Natural killer cell (primary cell): ENCODE results near the gene IRF2BP2. TPM values are rescaled to one million over a fixed set of nuclear protein-coding genes. Genes with fewer than 3 reads are reported as not detected.
"Not testable (repeated sequence)": the region's sequence is repeated elsewhere in the genome, so short reads cannot be mapped to it uniquely, and the experiment has no call there.

Experiments used
- ATAC-seq, 3 donors: fragments of 150-1000 bp in 2 of 3; fragments of 200-7000 bp in 1 of 3; cut with Tn5 transposase; 1 replicate in 1 of 3; 2 replicates in 2 of 3; pipeline ENCODE4 v1.10.0; 2021; ENCODE audit warnings: mild to moderate bottlenecking in 2 of 3, moderate library complexity in 2 of 3
- DNase-seq, 2 donors: peaks; one replicate each; pipeline versions ENCODE4 v3.0.0 to v3.0.0-alpha.2; 2013 to 2021; ENCODE audit warnings: mixed read lengths in 1 of 2
- H3K27ac ChIP-seq: one replicate; pipeline ENCODE4 v1.5.1; 2013; ENCODE audit warnings: mild to moderate bottlenecking, low read length
- H3K27me3 ChIP-seq: one replicate; pipeline ENCODE4 v1.6.1; 2013; ENCODE audit warnings: low read length; ENCODE audit not compliant: control insufficient read depth, insufficient read depth
- H3K36me3 ChIP-seq: one replicate; pipeline ENCODE4 v1.6.1; 2013; ENCODE audit warnings: low read length; ENCODE audit not compliant: control insufficient read depth, insufficient read depth
- H3K4me1 ChIP-seq: one replicate; pipeline ENCODE4 v1.6.1; 2013; ENCODE audit warnings: low read length; ENCODE audit not compliant: control insufficient read depth, insufficient read depth
- H3K4me3 ChIP-seq: one replicate; pipeline ENCODE4 v1.5.1; 2013; ENCODE audit warnings: low read length
- H3K9me3 ChIP-seq: one replicate; pipeline ENCODE4 v1.6.1; 2013; ENCODE audit warnings: low read length; ENCODE audit not compliant: control insufficient read depth, insufficient read depth
- H3K27ac Mint-ChIP-seq, 2 donors: one replicate each; pipeline ENCODE4 v1.8.0; 2022; ENCODE audit warnings: mild to moderate bottlenecking in 2 of 2, mixed read lengths in 2 of 2, moderate library complexity in 1 of 2
- H3K27me3 Mint-ChIP-seq, 2 donors: one replicate each; pipeline ENCODE4 v1.8.0; 2022; ENCODE audit warnings: low read depth in 2 of 2, mixed read lengths in 2 of 2
- H3K36me3 Mint-ChIP-seq: one replicate; pipeline ENCODE4 v1.8.0; 2022; ENCODE audit warnings: mixed read lengths
- H3K4me1 Mint-ChIP-seq, 2 donors: one replicate each; pipeline ENCODE4 v1.8.0; 2022; ENCODE audit warnings: mixed read lengths in 2 of 2
- H3K4me3 Mint-ChIP-seq: one replicate; pipeline ENCODE4 v1.8.0; 2022; ENCODE audit warnings: mild to moderate bottlenecking, moderate library complexity, mixed read lengths
- H3K9me3 Mint-ChIP-seq, 2 donors: one replicate each; pipeline ENCODE4 v1.8.0; 2022; ENCODE audit warnings: mixed read lengths in 2 of 2
- WGBS: methylation state at CpG from one replicate; pipeline ENCODE4 v1.1.7; 2013; ENCODE audit warnings: missing lambda C conversion rate; ENCODE audit not compliant: insufficient coverage; 5-methylcytosine and 5-hydroxymethylcytosine counted together
- intact Hi-C: fragments of 100-400 bp; cut with micrococcal nuclease; formaldehyde crosslinking; loops from one replicate; pipeline ENCODE4 v1.14.2; 2022
- total RNA-seq, 4 donors: library from RNA; stranded (reverse); fragments of 120-200 nt in 1 of 4; gene quantifications; one replicate each; pipeline versions ENCODE4 v1.2.3 to v1.2.4, GENCODE V29; 2013 to 2022
- TF ChIP-seq, protein P1 (sequence below): fragments of 200-600 bp; IDR thresholded peaks from one replicate; pipeline ENCODE4 v1.8.0; 2022; ENCODE audit warnings: antibody characterized with exemption

The IRF2BP2 gene
- total RNA-seq, 3 donors from 2014 or later (not counting 1 experiment from before 2014, with no cell fraction given), result 186 to 315 (median 266) TPM

DNA sequence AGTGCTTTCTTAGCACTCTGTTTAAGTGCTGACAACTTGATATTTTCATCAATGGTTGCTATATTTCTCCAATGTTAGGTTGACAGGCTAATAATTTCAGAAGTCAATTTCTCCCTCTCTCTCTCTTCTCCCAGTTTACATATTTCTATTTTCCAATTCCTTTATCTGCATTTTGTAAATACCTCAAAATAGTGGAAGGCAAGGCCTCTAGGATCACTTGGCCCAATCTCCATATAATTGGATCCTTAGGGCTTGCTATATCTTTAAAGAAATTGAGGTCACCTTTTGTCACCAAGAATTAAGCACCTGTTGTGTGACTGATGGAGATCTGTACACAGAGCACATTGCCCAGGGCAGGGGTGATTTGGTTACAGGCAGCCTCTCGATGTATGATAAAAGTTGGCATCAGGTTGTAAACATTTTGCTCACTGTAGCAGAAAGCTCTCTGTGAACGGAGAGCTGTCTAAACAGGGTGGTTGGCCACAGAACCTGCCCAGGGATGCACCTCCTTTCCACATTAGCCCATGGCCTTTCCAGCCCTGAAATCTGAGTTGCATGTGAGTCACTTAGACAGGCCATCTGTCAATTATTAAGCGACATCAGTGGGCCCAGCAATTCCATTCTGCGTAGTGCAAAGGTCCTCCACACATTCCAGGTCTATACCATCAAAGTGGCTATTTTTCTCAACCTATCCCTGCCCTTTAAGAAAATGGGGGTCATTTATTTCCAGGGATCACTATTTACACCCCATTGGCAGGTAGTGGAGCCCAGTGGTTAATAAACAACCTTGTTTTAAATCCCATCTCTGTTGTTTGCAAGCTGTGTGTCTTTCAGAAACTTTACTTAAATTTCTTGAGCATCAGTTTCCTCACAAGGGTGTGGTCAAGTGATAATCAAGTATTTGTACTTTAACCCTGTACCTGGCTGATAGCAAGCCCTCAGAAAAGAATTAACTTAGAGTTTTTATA, 29.1 kb upstream of the IRF2BP2 start:
- H3K4me3 Mint-ChIP-seq, result no peak overlapping the region
- ATAC-seq, result no peak
- H3K27me3 Mint-ChIP-seq, result no peaks in the 10 kb centered on the region
- no peaks in the 10 kb centered on the region for H3K36me3 ChIP-seq
- no peaks in the 10 kb centered on the region for H3K9me3 Mint-ChIP-seq
- no peaks in the 10 kb centered on the region for H3K9me3 ChIP-seq
- no peak overlapping the region for H3K27ac Mint-ChIP-seq
- no peaks in the 10 kb centered on the region for H3K36me3 Mint-ChIP-seq
- 98% methylated on average over 4 of the region's 4 CpGs for WGBS
- H3K4me1 ChIP-seq, result no peaks in the 10 kb centered on the region
- no peak overlapping the region for H3K27ac ChIP-seq
- TF ChIP-seq, protein P1, sequence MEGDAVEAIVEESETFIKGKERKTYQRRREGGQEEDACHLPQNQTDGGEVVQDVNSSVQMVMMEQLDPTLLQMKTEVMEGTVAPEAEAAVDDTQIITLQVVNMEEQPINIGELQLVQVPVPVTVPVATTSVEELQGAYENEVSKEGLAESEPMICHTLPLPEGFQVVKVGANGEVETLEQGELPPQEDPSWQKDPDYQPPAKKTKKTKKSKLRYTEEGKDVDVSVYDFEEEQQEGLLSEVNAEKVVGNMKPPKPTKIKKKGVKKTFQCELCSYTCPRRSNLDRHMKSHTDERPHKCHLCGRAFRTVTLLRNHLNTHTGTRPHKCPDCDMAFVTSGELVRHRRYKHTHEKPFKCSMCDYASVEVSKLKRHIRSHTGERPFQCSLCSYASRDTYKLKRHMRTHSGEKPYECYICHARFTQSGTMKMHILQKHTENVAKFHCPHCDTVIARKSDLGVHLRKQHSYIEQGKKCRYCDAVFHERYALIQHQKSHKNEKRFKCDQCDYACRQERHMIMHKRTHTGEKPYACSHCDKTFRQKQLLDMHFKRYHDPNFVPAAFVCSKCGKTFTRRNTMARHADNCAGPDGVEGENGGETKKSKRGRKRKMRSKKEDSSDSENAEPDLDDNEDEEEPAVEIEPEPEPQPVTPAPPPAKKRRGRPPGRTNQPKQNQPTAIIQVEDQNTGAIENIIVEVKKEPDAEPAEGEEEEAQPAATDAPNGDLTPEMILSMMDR, result no peak
- H3K27me3 ChIP-seq, result no peaks in the 10 kb centered on the region
- no peaks in the 10 kb centered on the region for H3K4me1 Mint-ChIP-seq
- intact Hi-C loops, result no loop called here
- no peak overlapping the region for H3K4me3 ChIP-seq
- no peak for DNase-seq

DNA sequence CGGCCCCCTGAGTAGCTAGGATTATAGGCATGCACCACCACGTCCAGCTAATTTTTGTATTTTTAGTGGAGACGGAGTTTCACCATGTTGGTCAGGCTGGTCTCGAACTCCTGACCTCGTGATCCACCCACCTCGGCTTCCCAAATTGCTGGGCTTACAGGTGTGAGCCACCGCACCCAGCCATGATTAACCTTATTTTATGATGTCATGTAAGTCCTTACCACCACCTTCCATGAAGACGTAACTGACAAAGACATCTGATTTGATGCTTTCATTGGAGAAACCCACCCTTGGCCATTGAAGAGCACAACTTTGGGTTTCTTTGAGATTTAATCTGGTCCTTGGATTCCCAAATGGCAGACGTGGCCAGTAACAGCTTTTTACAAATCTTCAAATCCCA, 24.9 kb upstream of the IRF2BP2 start:
- H3K4me1 ChIP-seq, H3K4me3 Mint-ChIP-seq, H3K9me3 ChIP-seq, H3K27ac ChIP-seq, H3K36me3 ChIP-seq, H3K27me3 Mint-ChIP-seq, intact Hi-C loops, H3K9me3 Mint-ChIP-seq, H3K27ac Mint-ChIP-seq, DNase-seq, H3K4me3 ChIP-seq, H3K27me3 ChIP-seq, H3K4me1 Mint-ChIP-seq, ATAC-seq, H3K36me3 Mint-ChIP-seq: not testable (repeated sequence)
- 86% methylated on average over 9 of the region's 9 CpGs for WGBS

DNA sequence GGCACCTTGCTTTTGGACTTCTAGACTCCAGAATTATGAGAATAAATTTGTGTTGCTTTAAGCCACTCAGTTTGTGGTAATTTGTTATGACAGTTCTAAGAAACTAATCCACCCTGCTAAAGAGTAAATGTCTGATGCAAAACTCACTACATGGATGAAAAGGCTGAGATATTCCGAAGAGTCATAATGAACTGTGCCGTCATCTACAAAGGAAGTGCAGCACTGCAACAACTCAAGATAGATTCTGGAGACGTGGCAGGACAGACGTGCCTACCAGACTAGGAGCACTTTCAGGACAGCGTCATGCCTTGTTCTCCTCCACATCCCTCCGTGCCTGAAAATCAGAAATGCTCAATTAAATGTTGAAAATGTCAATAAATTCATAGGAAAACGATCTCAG, 24.4 kb upstream of the IRF2BP2 start:
- no peak for DNase-seq
- intact Hi-C loops, result no loop called here
- no peaks in the 10 kb centered on the region for H3K9me3 Mint-ChIP-seq
- Histone ChIP-seq H3K9me3 (no peaks in the 10 kb centered on the region), H3K4me1 (no peaks in the 10 kb centered on the region), H3K36me3 (no peaks in the 10 kb centered on the region), H3K27ac (no peak overlapping the region), H3K27me3 (no peaks in the 10 kb centered on the region), H3K4me3 (no peak overlapping the region)
- no peak overlapping the region for H3K4me3 Mint-ChIP-seq
- 89% methylated on average over 7 of the region's 7 CpGs for WGBS
- no peaks in the 10 kb centered on the region for H3K27me3 Mint-ChIP-seq
- no peaks in the 10 kb centered on the region for H3K4me1 Mint-ChIP-seq
- TF ChIP-seq, protein P1, result no peak
- no peak for ATAC-seq
- H3K36me3 Mint-ChIP-seq, result no peaks in the 10 kb centered on the region
- no peak overlapping the region for H3K27ac Mint-ChIP-seq

DNA sequence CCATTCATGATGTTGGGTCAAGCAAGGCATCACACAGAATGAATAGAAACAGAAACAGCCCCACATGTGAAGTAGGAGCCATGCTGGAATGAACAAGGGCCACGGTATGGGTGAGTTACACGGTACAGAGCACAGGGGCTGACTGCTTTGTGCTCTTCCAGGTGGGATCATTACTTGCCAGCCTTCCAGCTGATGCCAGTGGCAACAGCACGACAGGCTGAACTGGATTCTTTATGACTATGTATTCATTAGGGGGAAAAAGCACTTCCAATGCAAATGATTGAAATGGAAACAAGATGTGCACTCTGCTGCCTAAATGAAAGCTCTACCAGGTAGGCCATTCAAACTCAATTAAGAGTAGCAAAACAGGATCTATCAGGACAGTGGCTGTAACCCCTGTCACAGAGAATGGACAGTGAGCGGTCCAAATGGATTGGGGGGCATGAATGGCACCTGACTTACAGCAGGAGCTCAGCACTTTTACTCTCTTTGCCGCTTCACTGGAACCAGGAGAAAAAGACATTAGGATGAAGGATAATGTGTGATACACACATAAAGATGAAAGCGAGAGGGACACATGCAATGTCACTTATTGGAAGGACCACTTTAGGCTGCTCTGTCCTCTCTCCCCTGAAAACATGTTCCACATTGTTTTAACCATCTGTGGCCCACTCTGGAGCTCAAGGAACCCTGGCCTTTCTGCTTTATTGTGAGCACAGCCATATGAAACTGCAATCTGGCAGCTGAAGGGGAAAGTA, 23.4 kb upstream of the IRF2BP2 start:
- Mint-ChIP-seq H3K9me3 (no peaks in the 10 kb centered on the region), H3K27ac (no peak overlapping the region), H3K4me3 (no peak overlapping the region), H3K36me3 (no peaks in the 10 kb centered on the region), H3K27me3 (peaks cover 0 to under 1% of the 10 kb centered on the region in 2 donors), H3K4me1 (no peaks in the 10 kb centered on the region)
- Histone ChIP-seq H3K36me3 (no peaks in the 10 kb centered on the region), H3K4me3 (no peak overlapping the region), H3K27ac (no peak overlapping the region), H3K27me3 (no peaks in the 10 kb centered on the region), H3K9me3 (no peaks in the 10 kb centered on the region), H3K4me1 (no peaks in the 10 kb centered on the region)
- 95% methylated on average over 6 of the region's 6 CpGs for WGBS
- DNase-seq, result no peak
- no peak for ATAC-seq
- intact Hi-C loops, result no loop called here
- TF ChIP-seq, protein P1, result no peak
